SK-N-SH treated with all-trans-retinoic acid at 6 μM for 48 hours (cell line): Measurements from ENCODE around the gene PDE1C.

Experiments used
- ATAC-seq: fragments of 200-7000 bp; cut with Tn5 transposase; 3 replicates; pipeline ENCODE4 v1.9.1; 2020; ENCODE audit warnings: mild to moderate bottlenecking, moderate library complexity
- ARNTL ChIP-seq: fragments of 450-650 bp; formaldehyde crosslinking; IDR thresholded peaks from 2 replicates; pipeline ENCODE4 v1.5.0; 2020; ENCODE audit warnings: low read depth, mild to moderate bottlenecking, moderate library complexity, borderline replicate concordance
- BACH2 ChIP-seq: fragments of 250-450 bp; sonication (Bioruptor Pico); IDR thresholded peaks from 2 replicates; pipeline ENCODE4 v1.9.0; 2021; ENCODE audit warnings: mild to moderate bottlenecking, borderline replicate concordance
- CSDC2 ChIP-seq: fragments of 250-450 bp; sonication (Bioruptor Pico); IDR thresholded peaks from 2 replicates; pipeline ENCODE4 v1.5.0; 2020; ENCODE audit warnings: mild to moderate bottlenecking, moderate library complexity
- ESRRG ChIP-seq: fragments of 250-450 bp; sonication (Bioruptor Pico); IDR thresholded peaks from 2 replicates; pipeline ENCODE4 v1.6.1; 2021; ENCODE audit warnings: mild to moderate bottlenecking
- GLIS3 ChIP-seq: fragments of 250-450 bp; sonication (Bioruptor Pico); IDR thresholded peaks from 2 replicates; pipeline ENCODE4 v1.5.0; 2020; ENCODE audit warnings: mild to moderate bottlenecking, moderate library complexity
- ISL1 ChIP-seq: fragments of 250-450 bp; sonication (Bioruptor Pico); IDR thresholded peaks from 2 replicates; pipeline ENCODE4 v2.1.2; 2022; ENCODE audit warnings: mild to moderate bottlenecking, moderate library complexity
- PPARA ChIP-seq: fragments of 250-450 bp; sonication (Bioruptor Pico); IDR thresholded peaks from 2 replicates; pipeline ENCODE4 v1.5.0; 2020; ENCODE audit warnings: mild to moderate bottlenecking, borderline replicate concordance
- SNAI2 ChIP-seq: fragments of 250-450 bp; sonication (Bioruptor Pico); IDR thresholded peaks from 2 replicates; pipeline ENCODE4 v1.5.0; 2020; ENCODE audit warnings: mild to moderate bottlenecking, moderate library complexity
- TCF4 ChIP-seq: fragments of 250-450 bp; sonication (Bioruptor Pico); IDR thresholded peaks from 2 replicates; pipeline ENCODE4 v1.8.0; 2021; ENCODE audit warnings: mild to moderate bottlenecking, moderate library complexity, borderline replicate concordance
- TOX ChIP-seq: fragments of 250-450 bp; sonication (Bioruptor Pico); IDR thresholded peaks from 2 replicates; pipeline ENCODE4 v1.8.0; 2021; ENCODE audit warnings: mild to moderate bottlenecking, moderate library complexity, borderline replicate concordance
- ZC3H10 ChIP-seq: fragments of 250-450 bp; sonication (Bioruptor Pico); IDR thresholded peaks from 2 replicates; pipeline ENCODE4 v1.5.1; 2021; ENCODE audit warnings: mild to moderate bottlenecking, moderate library complexity
- ZFP30 ChIP-seq: fragments of 450-650 bp; formaldehyde crosslinking; IDR thresholded peaks from 2 replicates; pipeline ENCODE4 v1.5.0; 2022; ENCODE audit warnings: mild to moderate bottlenecking, moderate library complexity
- ZNF565 ChIP-seq: fragments of 450-650 bp; formaldehyde crosslinking; conservative IDR thresholded peaks from 2 replicates; pipeline ENCODE4 v1.5.0; 2020; ENCODE audit warnings: low read depth, mild to moderate bottlenecking, moderate library complexity
- ZNF70 ChIP-seq: fragments of 450-650 bp; formaldehyde crosslinking; IDR thresholded peaks from 2 replicates; pipeline ENCODE4 v1.5.0; 2020; ENCODE audit warnings: mild to moderate bottlenecking, moderate library complexity
- ZNF8 ChIP-seq: fragments of 450-650 bp; formaldehyde crosslinking; IDR thresholded peaks from 2 replicates; pipeline ENCODE4 v1.5.0; 2020; ENCODE audit warnings: mild to moderate bottlenecking, moderate library complexity
- TF ChIP-seq, protein P1 (sequence below): fragments of 250-450 bp; sonication (Bioruptor Pico); IDR thresholded peaks from 2 replicates; pipeline ENCODE4 v1.5.0; 2020; ENCODE audit warnings: mild to moderate bottlenecking, moderate library complexity
- TF ChIP-seq, protein P2 (sequence below): fragments of 250-450 bp; sonication (Bioruptor Pico); IDR thresholded peaks from 2 replicates; pipeline ENCODE4 v1.8.0; 2020; ENCODE audit warnings: mild to moderate bottlenecking, moderate library complexity, borderline replicate concordance
- TF ChIP-seq, protein P3 (sequence below): fragments of 250-450 bp; sonication (Bioruptor Pico); IDR thresholded peaks from 2 replicates; pipeline ENCODE4 v1.5.1; 2020; ENCODE audit warnings: low read depth, mild to moderate bottlenecking, moderate library complexity
- TF ChIP-seq, protein P4 (sequence below): fragments of 250-450 bp; sonication (Bioruptor Pico); IDR thresholded peaks from 2 replicates; pipeline ENCODE4 v1.5.1; 2021; ENCODE audit warnings: mild to moderate bottlenecking, moderate library complexity
- TF ChIP-seq, protein P5 (sequence below): fragments of 250-450 bp; sonication (Bioruptor Pico); IDR thresholded peaks from 2 replicates; pipeline ENCODE4 v1.8.0; 2021; ENCODE audit warnings: low read depth, mild to moderate bottlenecking, moderate library complexity, borderline replicate concordance

PDE1C gene

DNA sequence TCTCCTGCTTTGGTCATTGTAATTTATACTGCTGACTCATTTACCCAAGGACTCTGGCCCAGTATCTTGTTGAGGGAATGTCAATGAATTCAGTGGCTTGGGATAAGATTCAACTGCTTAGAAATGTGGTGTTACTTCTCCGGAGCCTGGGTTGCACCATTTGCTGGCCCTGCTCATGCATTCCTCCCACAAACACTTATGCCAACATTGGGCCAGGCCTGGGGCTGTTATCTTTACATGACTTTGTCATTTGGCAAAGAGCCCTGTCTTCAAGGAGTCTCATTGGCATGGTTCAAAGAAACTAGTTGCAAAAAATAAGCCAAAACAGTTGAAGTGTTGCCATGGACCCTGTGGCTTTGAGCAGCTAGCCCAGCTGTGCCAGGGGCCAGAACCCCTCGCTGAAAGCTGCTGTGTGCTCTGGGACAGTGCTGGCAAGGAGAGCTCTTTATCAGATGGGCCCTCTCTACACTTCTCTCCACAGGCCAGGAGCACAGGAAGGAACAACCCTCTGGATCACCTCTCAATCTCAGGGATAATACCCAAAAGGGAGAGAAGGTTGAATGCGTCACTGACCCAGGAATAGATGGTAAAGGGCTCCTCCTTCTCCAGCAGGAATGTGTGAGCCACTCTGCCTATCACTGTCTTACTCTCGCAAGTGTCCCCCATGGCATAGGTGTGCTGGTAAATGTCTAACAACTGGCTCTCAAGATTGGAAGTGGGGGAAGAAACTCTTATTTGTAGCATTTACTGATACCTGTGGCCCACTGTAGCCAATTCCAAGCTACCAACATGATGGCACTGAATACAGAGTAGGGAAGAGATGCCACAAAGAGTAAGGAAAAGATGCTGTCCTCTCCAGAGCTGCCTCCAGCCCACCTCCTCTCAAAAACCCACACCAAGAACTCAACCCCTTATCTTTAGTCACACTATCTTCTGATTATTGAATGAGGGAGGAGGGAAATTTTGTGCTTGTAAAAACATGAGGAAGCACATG lies 23.5 kb upstream of the PDE1C start:
- ATAC-seq, result peak; percentile 69
- no peak for TF ChIP-seq ZNF8 (CRISPR knock-in tag)
- TF ChIP-seq, all 23 proteins: peak for 0

DNA sequence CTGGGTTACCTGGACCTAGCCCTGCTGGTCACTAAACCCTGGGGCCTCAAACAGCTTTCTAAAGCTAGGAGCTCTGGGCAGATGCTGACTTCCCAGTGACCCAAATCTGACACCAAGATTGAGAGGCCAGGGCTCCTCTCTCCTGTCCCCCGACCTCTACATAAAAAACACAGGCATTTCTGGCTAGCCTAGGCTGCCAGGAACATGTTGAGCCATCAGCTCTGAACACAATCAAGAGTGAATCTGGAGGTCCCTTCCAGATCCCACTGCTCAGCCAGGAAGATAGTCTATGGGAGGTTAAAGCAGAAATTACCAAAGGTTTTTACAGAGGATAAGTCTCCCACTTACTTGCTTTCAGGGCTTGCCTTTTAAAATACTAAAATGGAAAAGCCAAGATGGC lies 22.1 kb upstream of the PDE1C start:
- peak; percentile 48; the same call in 2 of the 3 replicates for ATAC-seq
- TF ChIP-seq ARNTL (CRISPR knock-in tag) (no peak), TCF4 (no peak), BACH2 (no peak), ZNF70 (CRISPR knock-in tag) (no peak), ZNF565 (CRISPR knock-in tag) (no peak), TOX (CRISPR knock-in tag) (no peak), PPARA (CRISPR knock-in tag) (no peak)
- TF ChIP-seq, protein P1, sequence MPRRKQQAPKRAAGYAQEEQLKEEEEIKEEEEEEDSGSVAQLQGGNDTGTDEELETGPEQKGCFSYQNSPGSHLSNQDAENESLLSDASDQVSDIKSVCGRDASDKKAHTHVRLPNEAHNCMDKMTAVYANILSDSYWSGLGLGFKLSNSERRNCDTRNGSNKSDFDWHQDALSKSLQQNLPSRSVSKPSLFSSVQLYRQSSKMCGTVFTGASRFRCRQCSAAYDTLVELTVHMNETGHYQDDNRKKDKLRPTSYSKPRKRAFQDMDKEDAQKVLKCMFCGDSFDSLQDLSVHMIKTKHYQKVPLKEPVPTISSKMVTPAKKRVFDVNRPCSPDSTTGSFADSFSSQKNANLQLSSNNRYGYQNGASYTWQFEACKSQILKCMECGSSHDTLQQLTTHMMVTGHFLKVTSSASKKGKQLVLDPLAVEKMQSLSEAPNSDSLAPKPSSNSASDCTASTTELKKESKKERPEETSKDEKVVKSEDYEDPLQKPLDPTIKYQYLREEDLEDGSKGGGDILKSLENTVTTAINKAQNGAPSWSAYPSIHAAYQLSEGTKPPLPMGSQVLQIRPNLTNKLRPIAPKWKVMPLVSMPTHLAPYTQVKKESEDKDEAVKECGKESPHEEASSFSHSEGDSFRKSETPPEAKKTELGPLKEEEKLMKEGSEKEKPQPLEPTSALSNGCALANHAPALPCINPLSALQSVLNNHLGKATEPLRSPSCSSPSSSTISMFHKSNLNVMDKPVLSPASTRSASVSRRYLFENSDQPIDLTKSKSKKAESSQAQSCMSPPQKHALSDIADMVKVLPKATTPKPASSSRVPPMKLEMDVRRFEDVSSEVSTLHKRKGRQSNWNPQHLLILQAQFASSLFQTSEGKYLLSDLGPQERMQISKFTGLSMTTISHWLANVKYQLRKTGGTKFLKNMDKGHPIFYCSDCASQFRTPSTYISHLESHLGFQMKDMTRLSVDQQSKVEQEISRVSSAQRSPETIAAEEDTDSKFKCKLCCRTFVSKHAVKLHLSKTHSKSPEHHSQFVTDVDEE (CRISPR knock-in tag), result no peak
- TF ChIP-seq, all 23 proteins: peak for 0

DNA sequence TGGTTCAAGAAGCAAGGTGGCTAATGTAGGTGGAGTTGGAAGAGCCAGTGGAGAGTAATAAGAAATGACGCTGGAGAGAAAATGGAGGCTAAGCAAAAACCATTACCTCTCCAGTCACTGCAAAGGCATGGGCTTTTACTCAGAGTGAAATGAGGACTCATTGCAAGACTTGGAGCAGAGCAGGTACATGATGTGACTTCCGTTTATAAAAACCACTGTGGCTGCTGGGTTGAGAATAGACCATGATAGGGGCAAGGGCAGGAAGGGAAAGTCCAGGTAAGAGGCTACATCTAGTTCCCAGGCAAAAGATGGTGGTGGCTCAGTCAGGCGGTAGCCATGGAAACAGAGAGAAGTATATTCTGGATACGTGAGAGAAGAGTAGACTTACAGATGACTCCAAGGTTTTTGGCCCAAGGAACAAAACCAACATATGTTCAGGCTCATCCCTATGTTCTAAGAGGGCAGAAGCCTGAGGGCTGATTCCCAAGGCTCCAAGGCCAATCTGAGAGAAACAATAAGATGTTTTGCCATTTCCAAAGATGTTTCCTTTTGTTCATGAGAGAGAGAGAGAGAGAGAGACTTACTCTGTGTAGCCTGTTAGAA lies 21.5 kb upstream of the PDE1C start:
- no peak for ATAC-seq
- TF ChIP-seq, protein P2, sequence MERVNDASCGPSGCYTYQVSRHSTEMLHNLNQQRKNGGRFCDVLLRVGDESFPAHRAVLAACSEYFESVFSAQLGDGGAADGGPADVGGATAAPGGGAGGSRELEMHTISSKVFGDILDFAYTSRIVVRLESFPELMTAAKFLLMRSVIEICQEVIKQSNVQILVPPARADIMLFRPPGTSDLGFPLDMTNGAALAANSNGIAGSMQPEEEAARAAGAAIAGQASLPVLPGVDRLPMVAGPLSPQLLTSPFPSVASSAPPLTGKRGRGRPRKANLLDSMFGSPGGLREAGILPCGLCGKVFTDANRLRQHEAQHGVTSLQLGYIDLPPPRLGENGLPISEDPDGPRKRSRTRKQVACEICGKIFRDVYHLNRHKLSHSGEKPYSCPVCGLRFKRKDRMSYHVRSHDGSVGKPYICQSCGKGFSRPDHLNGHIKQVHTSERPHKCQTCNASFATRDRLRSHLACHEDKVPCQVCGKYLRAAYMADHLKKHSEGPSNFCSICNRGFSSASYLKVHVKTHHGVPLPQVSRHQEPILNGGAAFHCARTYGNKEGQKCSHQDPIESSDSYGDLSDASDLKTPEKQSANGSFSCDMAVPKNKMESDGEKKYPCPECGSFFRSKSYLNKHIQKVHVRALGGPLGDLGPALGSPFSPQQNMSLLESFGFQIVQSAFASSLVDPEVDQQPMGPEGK (CRISPR knock-in tag), result no peak
- no peak for TF ChIP-seq SNAI2 (CRISPR knock-in tag)

DNA sequence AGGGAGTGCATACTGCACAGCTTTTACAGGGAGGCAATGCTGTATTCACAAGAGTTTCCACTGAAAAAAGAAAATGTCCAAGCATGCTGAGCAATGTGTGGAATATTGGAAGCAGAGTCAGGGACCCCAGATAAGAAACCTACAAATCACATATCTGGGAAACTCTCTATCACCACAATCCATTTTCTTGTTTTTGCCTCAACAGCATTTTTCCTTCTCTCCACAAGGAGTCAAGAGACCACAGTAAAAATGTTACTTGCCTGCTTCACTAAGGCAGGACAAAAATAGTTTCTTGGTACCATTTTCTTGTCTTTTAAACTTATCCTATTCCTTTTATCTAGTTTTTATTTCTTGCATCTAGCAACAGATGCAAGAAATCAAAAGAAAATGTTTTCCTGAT lies 19.5 kb upstream of the PDE1C start:
- TF ChIP-seq SNAI2 (CRISPR knock-in tag), result no peak
- no peak for ATAC-seq

DNA sequence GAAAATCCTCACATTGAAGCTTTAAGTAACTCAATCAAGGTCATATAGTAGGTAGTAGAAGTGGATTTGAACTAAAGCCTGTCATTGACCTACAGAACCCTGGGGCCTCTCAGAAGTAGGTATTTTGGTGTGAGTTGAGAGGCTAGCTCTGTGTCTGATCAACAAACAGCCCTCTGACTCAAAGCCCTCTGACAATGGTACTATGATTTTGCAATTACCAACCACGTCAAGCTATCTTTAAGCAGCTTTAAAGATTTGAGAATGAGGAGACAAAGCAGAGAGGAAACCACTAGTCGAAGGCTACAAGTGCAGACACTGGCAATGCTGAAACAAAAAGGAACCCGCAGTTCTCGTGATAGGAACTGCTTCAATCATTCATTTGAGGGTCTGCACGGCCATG lies 19.0 kb upstream of the PDE1C start:
- no peak for ATAC-seq
- TF ChIP-seq ESRRG (CRISPR knock-in tag) (no peak), CSDC2 (CRISPR knock-in tag) (no peak), ZC3H10 (CRISPR knock-in tag) (no peak), GLIS3 (CRISPR knock-in tag) (no peak), ARNTL (CRISPR knock-in tag) (no peak), PPARA (CRISPR knock-in tag) (no peak), ZFP30 (CRISPR knock-in tag) (no peak), ISL1 (CRISPR knock-in tag) (no peak), ZNF565 (CRISPR knock-in tag) (no peak), ZNF8 (CRISPR knock-in tag) (no peak), TCF4 (no peak), ZNF70 (CRISPR knock-in tag) (no peak), BACH2 (no peak)
- TF ChIP-seq, protein P2 (CRISPR knock-in tag), result no peak
- TF ChIP-seq, protein P3, sequence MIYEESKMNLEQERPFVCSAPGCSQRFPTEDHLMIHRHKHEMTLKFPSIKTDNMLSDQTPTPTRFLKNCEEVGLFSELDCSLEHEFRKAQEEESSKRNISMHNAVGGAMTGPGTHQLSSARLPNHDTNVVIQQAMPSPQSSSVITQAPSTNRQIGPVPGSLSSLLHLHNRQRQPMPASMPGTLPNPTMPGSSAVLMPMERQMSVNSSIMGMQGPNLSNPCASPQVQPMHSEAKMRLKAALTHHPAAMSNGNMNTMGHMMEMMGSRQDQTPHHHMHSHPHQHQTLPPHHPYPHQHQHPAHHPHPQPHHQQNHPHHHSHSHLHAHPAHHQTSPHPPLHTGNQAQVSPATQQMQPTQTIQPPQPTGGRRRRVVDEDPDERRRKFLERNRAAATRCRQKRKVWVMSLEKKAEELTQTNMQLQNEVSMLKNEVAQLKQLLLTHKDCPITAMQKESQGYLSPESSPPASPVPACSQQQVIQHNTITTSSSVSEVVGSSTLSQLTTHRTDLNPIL (CRISPR knock-in tag), result no peak
- TF ChIP-seq, protein P4, sequence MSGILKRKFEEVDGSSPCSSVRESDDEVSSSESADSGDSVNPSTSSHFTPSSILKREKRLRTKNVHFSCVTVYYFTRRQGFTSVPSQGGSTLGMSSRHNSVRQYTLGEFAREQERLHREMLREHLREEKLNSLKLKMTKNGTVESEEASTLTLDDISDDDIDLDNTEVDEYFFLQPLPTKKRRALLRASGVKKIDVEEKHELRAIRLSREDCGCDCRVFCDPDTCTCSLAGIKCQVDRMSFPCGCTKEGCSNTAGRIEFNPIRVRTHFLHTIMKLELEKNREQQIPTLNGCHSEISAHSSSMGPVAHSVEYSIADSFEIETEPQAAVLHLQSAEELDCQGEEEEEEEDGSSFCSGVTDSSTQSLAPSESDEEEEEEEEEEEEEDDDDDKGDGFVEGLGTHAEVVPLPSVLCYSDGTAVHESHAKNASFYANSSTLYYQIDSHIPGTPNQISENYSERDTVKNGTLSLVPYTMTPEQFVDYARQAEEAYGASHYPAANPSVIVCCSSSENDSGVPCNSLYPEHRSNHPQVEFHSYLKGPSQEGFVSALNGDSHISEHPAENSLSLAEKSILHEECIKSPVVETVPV (CRISPR knock-in tag), result no peak
- TF ChIP-seq, protein P5, sequence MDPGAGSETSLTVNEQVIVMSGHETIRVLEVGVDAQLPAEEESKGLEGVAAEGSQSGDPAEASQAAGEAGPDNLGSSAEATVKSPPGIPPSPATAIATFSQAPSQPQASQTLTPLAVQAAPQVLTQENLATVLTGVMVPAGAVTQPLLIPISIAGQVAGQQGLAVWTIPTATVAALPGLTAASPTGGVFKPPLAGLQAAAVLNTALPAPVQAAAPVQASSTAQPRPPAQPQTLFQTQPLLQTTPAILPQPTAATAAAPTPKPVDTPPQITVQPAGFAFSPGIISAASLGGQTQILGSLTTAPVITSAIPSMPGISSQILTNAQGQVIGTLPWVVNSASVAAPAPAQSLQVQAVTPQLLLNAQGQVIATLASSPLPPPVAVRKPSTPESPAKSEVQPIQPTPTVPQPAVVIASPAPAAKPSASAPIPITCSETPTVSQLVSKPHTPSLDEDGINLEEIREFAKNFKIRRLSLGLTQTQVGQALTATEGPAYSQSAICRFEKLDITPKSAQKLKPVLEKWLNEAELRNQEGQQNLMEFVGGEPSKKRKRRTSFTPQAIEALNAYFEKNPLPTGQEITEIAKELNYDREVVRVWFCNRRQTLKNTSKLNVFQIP (CRISPR knock-in tag), result no peak
